SHP77 (cell line): ENCODE data around the gene STK17A.

Experiments
- DNase-seq, 2 experiments: peaks; one replicate each; lab custom pipeline; 2025; lab: John Stamatoyannopoulos, UW

STK17A gene

DNA sequence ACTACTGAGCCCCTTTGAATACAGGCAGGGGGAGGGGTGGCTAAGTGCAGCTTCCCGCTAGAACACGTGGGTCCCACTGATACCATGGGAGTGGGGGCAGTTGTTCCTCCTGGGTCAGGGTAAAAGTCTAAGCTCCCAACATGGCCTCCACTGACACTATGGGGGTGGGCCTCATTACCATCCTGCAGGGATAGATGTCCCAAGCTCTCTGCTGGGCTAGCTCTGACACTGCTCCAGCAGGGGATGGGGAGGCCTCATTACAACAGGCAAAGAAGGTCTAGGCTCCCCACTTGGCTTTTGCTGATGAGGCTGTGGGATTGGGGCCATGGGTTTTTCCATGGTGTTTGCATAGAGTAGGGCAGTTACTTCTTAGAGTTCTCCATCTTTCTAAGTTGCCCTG lies 51.5 kb downstream of the STK17A start:
- no peak for DNase-seq

DNA sequence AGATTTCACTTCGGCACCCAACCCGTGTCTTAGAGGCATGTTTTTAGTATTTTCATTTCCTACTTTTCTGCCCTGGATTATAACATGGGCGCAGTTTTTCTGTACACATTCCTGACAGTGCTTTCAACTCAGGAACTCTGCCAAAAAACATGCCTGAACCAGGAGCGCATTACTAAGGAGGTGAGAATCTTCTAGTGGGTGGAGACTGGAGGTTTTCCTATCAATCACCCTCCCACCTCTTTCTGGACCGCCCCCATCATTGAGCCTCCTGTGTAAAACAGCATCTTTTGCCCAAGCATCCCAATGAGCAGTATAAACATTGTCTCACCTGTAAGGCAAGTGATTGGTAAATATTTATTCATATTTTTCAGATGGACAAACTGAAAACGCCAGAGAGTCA lies 53.2 kb downstream of the STK17A start:
- DNase-seq: peak; percentile 67 to 73

GRCh38 chr7:43637114-43637806 lies 54.4 kb downstream of the STK17A start:
- no peak for DNase-seq

- peak; percentile 87 to 95 for DNase-seq
These were observed 57.1 kb downstream of the STK17A start for GRCh38 chr7:43639858-43640491.

DNA sequence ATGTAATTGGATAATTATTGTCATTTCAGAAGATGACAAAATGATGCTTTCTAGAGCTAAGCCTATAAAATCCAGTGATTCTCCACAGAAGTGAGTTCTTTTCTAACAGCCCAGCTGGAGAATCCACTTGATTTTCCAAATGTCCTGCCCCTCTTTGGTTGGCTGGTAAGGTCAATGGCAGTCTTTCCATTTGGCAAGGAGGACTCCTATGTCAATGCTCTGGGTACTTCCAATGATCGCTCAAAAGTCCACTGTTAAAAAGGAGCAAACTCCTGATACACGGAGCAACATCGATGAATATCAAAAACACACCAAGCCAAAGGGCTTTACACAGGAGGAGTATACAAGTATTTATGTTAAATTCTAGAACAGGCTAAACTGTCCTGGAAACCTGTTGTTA lies 57.8 kb downstream of the STK17A start:
- no peak for DNase-seq

DNA sequence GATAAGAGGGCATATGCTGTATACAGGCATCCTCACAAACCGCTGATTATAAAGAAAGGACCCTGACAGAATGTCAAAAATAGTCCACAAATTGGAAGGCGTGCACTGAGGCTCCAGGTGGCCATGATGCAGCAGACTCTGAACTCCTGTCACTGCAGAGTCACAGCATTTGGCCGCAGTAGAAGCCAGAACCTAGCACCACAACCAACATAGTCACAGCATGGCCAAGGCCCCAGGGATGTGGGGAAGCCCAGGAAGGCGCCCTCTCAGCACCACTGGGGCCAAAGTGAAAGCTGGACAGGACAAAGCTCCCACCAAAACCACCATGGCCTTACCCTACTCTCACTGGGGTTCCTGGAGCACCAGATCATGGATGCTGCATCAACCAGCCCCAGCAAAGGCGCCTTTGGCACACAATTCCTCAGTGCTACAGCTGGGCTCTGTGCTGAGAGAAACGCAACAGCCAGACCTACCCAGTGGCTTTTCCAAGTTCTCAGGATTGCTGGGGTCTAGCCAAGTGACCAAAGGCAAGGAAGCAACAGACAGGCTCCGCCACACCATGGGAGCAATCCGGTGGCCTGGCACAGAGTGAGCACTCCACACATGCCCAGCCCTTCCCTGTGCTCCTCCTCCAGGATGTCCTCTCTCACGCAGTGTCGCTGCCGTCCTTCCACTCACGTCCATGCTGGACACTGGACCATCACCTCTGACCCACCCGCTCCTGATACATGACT lies 60.2 kb downstream of the STK17A start:
- DNase-seq: no peak

DNA sequence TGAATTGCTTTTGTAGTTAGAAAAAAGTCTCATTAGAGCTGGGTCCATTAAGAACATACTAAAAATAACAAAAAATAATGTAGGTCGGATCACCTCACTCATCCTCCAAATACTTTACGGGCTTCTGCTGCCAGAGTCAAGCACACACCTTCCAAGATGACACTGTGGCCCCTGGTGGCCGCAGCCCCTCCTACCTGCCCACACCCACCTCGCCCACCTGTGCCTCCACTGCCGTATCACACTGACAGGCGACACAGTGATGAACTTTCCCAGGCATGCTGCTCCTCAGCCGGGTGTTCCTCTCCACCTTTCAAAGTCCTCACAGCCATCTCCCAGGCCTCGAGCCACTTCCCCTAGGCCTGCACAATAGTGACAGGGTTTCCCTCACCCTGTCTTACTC lies 60.9 kb downstream of the STK17A start:
- DNase-seq: no peak

- DNase-seq: no peak
These were observed 62.9 kb downstream of the STK17A start for GRCh38 chr7:43645699-43646226.

DNA sequence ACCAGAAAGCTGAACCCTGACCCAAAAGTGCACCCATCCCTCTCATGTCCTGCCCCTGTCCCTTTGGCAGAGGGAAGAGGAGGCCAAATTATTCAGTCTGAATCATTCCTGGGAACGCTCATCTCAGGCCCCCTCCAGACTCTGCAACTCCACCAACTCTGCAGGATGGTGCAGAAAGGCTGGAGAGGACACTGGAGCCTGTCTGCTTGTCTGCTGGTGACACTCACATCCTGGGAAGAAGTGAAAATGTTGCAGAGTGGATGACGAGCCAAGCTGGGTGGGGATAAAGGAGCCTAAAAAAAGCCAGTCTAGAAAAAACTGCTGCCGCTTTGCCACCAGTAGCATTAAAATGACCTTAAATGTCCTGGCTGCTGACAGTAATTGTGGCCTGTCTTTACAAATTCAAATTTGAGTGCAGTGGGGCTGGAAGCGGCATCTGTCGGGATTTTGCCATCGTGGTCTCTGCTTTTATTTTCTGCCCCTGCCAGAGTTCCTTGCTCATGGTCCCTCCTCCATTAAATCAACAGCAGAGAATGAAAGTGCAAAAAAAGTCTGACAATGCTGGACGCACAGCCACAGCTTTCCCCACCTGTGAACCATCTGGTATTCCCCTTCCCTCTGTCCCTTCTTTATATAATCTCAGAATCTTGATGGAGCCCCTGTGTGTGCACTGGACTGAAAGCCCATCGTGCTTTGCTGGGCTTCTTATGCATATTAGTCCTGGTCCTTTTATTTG lies 63.9 kb downstream of the STK17A start:
- no peak for DNase-seq

GRCh38 chr7:43647339-43647672 lies 64.4 kb downstream of the STK17A start:
- no peak for DNase-seq

DNA sequence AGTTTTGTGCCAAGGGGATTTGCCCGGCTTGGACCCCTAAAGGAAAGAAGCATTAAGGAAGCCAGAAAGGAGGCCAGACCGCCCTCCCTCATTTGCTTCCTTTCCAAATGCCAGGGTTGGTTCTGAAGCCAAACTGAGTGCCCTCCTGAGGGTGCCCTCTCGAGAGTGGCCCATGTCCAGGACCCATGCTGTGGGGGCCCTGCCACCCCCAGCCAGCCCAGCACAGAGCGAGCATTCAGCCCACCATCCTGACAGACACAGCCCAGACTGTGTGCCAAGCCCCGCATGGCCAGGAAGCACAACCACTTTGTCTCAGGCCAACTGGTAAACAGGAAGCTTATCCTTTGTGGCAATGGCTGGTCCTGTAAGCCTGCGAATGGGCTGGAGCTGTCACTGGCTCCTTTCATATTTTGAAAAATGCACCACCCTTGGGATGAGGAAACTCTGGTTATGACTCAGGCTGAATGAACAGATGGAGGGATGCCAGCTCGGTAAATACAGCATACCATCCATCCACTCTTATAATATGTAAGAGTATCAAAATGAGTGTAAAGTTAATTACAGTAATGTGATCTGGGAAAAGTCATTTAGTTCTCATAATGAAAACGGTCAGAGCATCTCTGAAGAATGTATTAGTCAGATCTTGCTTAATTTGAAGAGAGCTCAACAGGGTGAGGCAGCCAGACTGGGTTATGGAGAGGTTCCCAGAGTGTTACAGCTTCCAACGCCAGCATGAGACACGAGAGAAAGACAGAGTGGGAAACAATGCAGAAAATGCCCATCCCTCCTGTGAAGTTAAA lies 65.0 kb downstream of the STK17A start:
- peak; percentile 87 to 90 for DNase-seq

- peak in 1 of 2 experiments; percentile 25 for DNase-seq
These were observed 65.8 kb downstream of the STK17A start for GRCh38 chr7:43648473-43649406.

DNA sequence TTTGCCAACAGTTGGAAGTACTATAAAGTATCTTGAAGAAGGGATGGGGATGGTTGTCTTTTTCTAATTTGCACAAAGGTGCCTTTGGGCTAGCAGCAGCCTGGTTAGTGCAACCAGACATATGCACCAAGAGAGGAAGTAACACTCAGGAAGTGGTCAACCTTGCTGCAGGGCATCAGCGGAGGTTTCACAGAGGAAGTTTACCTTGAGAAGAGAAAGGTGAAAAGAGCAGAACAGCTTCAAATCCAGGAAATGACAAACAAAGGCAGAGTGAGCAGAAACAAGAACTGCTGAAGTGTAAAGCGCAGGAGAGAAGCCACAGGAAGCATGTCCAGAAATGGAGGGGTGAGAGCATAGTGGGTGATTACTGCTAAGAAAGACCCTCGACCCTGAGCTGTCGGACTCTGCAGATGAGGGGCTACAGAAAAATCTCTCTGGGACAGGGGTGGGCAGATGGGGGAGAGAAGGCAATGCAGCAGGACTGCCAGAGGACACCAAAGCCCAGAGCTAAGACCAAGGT lies 66.9 kb downstream of the STK17A start:
- DNase-seq: no peak

DNA sequence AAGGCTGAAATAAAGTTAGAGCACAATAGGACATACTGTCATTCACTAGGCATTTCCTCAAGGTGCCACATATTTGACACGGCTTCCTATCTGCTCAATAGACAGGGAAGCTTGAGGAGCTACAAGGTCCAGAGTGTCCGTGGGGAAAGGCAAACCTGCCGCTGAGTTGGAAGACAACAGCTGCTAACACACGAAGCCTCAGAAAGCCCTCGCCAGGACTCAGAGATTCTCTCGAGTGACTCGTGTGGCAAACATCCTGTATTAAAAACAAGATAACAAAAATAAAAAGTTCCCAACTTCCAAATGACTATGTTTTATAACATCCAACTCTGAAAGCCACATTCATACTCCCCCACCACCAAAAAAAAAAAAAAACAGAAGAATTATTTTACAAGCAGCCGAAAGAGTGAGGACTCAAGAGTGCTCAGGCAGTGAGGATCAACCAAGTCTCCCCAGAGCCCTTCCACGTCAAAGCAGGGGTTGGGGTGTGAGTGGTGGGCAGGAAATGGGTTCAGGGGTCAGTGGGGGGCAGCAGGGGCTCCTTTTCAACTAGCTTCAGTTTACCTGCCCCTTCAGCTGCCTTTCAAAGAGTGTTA lies 67.6 kb downstream of the STK17A start:
- no peak for DNase-seq

GRCh38 chr7:43652364-43652763 lies 69.5 kb downstream of the STK17A start:
- no peak for DNase-seq

- no peak for DNase-seq
These were observed 70.6 kb downstream of the STK17A start for GRCh38 chr7:43653466-43653865.

- no peak for DNase-seq
These were observed 71.1 kb downstream of the STK17A start for GRCh38 chr7:43653891-43654504.

DNA sequence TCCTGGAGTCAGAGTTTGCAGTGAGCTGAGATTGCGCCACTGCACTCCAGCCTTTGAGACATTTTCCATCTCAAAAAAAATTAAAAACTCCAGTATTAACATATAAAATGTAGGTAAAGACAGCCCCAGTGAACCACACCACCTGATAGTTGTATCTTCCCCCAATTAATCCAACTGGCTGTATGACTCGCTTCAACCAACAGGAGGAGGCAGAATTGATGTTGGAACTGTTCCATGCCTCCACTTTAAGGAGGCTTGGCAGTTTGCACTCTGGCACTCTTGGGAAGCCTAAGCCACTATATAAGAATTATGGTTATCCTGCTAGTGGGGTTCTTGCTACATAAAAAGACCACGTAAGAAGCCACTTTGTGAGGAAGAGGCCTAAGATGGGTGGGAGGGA lies 72.7 kb downstream of the STK17A start:
- DNase-seq: no peak

DNA sequence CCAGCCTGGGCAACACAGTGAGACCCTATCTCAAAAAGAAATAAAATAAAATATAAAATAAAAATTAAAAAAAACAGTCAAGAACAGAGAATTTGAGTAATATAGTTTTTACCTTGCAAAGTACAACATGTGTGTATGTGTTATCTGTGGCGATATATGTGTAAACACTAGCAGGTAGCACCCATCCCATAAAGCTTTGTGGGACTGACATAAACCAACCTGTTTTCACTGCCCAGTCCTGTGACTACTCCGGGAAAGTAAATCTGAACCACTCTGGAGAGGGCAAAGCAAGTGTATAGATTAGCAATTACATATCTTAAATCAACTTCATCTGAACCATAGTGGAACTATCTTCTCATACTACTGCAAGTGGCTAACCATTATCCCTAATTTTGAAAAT lies 74.1 kb downstream of the STK17A start:
- DNase-seq: no peak
